ENCODE results near the gene MED13.
"Not testable (repeated sequence)": the region's sequence is repeated elsewhere in the genome, so short reads cannot be mapped to it uniquely, and the experiment has no call there.

The MED13 gene

DNA sequence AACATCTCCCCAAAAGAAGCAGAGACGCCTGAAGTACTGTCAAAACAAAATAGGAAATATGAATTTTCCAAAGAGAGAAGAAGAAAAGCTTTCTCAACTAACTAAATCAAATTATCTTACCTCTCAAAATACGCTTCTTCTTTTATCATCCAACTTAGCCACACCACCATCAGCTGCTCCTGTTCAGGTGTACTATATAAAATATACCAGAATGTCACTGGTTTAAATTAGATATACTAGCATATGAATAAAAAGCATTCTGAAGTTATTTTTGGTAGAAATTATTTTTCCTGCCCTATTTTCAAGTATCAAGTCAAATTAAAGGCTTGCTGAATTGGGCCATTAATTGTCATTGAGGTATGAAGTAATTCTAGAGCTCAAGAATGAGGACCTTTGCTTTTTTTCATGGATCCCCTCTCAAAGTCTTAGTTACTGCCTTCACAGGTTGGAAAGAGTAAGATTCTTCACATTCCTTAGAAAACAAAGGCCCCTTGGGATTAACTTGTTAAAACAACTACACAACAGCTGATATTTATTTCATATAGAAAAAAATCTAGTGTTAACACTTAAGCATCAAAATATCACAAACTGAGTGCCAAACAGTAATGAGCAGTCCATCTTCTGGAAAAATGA is 167.4 kb downstream of the MED13 start:
- no peak for DNase-seq (ENCODE audit: low read depth)

DNA sequence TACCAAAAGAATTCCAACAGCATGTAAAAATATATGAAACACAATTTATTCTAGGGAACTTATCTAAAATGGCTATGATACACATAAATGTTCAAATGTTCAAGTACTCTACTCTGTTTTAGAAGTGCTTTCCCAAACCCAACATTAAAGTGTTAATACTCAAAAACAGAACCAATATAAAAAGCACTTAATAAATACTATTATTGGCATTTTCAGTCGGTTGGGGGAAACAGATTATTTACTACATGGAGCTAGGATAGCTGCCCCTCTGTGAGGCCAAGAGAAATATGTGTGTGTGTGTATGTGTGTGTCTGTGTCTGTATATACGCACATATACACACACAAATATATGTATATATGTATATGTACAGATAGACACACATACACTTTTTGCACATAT is 169.7 kb downstream of the MED13 start:
- no peak for DNase-seq (ENCODE audit: low read depth)
- no peak overlapping the region for H3K4me3 ChIP-seq (ENCODE audit: low read depth, low read length)
- TF ChIP-seq MYC (IDR thresholded peaks at IDR 0.05; ENCODE audit: low read depth, low read length) (no peak), POLR2A (IDR thresholded peaks at IDR 0.05; ENCODE audit: extremely low read depth, insufficient read length) (no peak)
- TF ChIP-seq, protein P1, sequence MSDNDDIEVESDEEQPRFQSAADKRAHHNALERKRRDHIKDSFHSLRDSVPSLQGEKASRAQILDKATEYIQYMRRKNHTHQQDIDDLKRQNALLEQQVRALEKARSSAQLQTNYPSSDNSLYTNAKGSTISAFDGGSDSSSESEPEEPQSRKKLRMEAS (IDR thresholded peaks at IDR 0.05; ENCODE audit: low read depth, low read length), result no peak
- TF ChIP-seq, protein P2, sequence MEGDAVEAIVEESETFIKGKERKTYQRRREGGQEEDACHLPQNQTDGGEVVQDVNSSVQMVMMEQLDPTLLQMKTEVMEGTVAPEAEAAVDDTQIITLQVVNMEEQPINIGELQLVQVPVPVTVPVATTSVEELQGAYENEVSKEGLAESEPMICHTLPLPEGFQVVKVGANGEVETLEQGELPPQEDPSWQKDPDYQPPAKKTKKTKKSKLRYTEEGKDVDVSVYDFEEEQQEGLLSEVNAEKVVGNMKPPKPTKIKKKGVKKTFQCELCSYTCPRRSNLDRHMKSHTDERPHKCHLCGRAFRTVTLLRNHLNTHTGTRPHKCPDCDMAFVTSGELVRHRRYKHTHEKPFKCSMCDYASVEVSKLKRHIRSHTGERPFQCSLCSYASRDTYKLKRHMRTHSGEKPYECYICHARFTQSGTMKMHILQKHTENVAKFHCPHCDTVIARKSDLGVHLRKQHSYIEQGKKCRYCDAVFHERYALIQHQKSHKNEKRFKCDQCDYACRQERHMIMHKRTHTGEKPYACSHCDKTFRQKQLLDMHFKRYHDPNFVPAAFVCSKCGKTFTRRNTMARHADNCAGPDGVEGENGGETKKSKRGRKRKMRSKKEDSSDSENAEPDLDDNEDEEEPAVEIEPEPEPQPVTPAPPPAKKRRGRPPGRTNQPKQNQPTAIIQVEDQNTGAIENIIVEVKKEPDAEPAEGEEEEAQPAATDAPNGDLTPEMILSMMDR (IDR thresholded peaks at IDR 0.05; ENCODE audit: low read depth, low read length), result no peak

More for the DNA sequence above, 167.4 kb downstream of the MED13 start:
- TF ChIP-seq, protein P2 (IDR thresholded peaks at IDR 0.05; ENCODE audit: low read depth, low read length), result no peak
- TF ChIP-seq, protein P1 (IDR thresholded peaks at IDR 0.05; ENCODE audit: low read depth, low read length), result no peak
- no peak for TF ChIP-seq POLR2A (IDR thresholded peaks at IDR 0.05; ENCODE audit: extremely low read depth, insufficient read length)
- H3K4me3 ChIP-seq (ENCODE audit: low read depth, low read length), result no peak overlapping the region

DNA sequence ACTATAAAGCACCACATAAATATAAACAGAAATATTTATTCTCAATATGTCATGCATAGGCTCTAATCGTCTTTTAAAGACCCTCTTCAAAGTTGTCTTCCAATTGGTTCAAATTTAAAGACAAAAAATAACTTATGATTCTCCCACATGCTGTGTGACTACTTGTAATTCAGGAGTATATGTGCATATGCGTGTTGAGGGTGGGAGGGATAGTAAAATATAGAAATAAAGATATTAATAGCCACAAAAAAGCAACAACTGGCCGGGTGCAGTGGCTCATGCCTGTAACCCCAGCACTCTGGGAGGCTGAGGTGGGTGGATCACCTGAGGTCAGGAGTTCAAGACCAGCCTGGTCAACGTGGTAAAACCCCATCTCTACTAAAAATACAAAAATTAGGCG is 170.8 kb downstream of the MED13 start:
- H3K4me3 ChIP-seq (ENCODE audit: low read depth, low read length), result not testable (repeated sequence)

More for the DNA sequence above, 170.8 kb downstream of the MED13 start:
- not testable (repeated sequence) for DNase-seq (ENCODE audit: low read depth)
